ENCODE data around the gene LIPE.
"Not testable (repeated sequence)": the region's sequence is repeated elsewhere in the genome, so short reads cannot be mapped to it uniquely, and the experiment has no call there.

LIPE gene

DNA sequence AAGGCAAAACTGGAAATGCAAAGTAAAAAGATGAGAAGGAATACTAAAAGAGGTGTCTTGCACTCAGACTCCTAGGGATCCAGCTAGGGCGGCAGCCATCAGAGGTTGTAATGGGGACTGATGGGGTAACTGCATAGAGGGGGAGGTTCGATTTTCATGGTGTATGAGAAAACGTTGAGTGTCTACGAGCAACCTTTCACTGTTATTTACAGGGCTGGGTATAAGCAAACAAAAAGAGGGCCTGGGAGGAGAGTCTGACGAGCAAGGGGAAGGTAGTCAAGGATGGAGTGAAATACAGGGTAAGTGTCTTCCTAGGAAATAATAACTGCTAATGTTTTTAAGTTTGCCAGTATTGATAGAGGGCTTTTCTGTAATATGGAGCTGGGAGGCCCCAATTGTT, 21.1 kb upstream of the LIPE start:
- DNase-seq (ENCODE audit: low spot score) = not testable (repeated sequence)

DNA sequence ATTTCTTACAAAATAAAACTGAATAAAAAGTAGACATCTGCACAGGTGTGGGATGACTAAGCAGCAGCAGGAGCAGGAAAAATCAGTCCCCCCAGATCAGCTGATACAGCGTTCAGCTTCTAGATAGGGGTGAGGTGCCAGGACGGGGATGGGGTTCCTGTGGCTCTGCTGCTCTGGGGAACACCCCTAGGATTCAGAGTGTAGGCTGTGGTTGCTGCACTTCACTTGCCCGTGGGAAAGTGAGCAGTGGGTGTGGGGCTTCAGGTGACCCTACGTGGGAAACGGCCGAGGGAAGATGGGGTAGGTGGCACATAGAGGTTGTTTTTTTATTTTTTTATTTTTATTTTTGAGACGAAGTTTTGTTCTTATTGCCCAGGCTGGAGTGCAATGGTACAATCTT, 18.8 kb upstream of the LIPE start:
- DNase-seq (ENCODE audit: low spot score) = no peak

DNA sequence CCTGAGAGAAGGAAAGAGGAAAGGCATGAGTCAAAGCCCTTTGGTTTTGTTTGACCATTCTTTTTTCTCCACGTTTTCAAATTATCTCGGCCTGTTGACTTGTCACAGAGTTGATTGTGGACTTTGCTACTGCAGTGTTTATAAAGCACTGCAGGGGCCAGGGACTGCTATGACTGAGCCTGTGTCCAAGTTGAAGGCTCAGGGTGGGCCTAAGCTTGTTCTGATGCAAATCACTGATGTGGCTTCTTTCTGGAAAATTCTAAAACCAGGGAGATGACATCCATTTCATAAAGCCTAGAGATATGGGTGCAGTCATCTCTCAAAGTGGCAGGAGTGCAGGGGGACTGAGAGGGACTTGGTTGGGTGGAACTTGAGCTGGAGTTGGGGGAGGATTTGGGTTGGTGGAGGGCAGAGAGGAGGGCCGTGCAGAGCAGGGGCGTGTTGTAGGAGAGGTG, 16.8 kb upstream of the LIPE start:
- DNase-seq (ENCODE audit: low spot score) = no peak

DNA sequence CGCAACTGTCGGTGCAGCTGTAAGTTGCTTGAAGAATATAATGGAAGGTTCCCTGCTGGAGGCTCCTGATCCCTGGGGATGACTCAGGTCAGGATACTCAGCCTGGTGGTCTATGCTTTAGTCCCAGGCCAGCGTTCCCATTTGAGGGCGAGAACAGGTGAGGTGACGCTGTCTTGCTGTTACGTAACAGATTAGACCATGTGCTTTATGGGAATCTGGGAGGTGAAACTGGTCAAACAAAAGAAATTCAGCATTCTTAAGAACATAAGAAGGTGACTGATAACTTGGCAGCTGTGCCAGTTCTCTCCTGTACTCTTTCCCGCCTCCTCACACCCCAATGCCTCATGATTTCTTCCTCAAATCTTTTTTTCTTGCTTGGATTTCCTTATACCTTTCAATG, 15.6 kb upstream of the LIPE start, which contains the start of gene CXCL17:
TSS of gene CXCL17 (minus strand) at position 114 of the 400 bp plus-strand sequence. CDS start 114 bp downstream, outside the sequence.
- DNase-seq (ENCODE audit: low spot score) = no peak

DNA sequence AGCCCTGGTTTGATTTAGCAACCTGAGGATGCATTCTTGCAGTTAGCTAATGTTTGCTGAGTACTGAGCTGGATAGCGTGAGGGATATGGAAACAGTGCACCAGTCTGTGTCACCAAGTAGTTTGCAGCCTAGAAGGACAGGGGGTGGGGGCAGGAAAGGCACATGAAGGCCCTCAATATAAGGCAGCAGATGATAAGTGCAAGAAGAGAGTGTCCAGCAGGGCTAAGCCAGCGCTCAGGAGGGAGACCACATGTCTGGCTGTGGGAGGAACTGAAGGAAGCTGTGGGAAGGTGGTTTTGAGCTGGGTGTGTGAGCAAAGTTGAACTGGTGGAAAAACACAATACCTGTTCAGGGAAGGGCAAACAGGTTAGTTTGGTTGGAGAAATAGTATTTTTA, 13.9 kb upstream of the LIPE start:
- DNase-seq (ENCODE audit: low spot score) = no peak

DNA sequence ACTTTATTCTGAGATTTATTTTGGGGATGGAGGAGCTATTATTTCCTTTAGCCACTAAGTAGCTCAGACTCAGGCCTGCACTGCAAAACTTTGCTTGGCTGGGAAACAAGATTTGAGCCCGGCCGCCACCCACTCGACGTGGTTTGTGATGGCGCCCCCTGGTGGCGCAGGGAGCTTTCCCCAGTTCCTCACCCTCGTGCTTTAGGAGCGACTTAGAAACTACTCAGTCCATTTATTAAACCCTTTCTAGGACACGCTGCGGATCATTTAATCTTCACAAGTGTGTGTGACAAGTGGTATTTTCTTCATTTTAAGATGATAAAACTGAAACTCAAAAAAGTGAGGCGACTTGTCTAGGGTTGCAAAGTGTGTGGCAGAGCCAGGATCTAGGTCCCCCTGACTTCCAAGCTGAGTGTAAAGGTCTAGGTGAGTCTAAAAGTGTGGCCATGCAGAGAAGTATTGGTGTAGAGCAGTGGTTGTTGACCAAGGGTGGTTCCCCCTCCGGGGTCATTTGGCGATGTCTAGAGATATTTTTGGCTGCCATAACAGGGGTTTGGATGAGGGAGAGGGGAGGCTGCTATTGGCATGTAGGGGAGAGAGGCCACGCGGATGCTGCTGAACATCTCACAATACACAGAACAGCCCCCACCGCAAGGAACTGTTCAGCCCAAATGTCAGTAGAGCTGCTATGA, 13.3 kb upstream of the LIPE start:
- peak; percentile 82 for DNase-seq (ENCODE audit: low spot score)

DNA sequence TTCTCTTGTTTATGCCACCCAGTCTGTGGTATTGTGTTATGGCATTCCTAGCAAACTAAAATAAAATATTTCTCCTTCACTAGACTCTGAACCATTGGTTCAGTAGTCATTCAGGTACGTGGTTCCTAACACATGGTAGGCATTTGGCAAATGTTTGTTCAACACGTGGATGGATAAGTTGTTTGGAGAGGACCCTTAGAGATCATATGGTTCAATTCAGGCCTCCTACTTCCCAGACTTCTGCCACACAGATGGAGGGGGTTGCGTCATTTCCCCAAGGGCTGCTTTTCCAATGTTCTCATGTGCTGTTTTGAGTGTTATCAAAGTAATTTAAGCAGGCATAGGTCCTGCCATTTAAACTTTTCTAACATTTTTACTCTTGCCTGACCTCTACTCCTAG, 8.8 kb upstream of the LIPE start:
- DNase-seq (ENCODE audit: low spot score) = no peak

DNA sequence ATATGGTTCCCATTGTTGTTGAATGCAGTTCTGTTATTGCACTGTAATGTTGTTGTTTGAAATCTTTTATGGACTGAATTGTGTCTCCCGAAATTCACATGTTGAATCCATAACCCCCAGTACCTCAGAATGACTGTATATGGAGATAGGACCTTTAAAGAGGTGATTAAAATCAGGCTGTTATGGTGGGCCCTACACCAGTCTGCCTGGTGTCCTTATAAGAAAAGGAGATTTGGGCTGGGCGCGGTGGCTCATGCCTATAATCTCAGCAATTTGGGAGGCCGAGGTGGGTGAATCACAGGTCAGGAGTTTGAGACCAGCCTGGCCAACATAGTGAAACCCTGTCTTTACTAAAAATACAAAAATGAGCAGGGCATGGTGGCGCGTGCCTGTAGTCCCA, 8.1 kb upstream of the LIPE start:
- DNase-seq (ENCODE audit: low spot score) = no peak

DNA sequence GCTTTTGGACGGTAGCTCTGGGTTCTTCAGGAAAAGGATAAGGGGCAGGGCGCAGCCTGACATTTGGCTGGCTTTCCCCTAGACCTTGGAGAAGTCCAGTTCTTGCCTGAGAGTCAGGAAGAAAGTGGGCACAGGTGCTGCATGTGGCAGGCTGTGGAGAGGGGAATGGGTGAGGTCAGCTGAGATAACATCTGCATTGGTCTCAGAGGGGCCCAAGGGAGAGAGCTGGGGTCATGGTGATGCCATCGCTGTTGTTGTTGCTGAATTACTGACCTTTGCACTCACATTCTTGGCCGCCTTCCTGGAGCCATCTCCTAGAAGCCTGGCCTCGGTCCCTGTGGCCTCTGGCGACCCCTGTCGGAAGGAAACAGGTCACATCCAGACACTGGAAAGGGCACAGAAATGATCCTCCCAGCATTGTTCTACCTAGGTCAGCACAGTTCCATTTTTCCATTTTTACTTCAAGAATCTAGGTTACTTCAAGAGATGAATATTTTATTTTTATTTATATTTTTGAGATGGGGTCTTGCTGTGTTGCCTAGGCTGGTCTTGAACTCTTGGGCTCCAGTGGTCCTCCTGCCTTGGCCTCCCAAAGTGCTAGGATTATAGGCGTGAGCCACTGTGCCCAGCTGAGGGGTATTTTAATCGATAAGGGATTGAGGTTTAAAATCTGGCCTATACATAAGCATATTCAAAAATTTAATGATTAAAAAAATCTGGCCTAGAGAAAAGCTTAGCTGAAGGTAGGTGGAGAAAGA, 6.5 kb upstream of the LIPE start:
- DNase-seq (ENCODE audit: low spot score) = peak; percentile 70

DNA sequence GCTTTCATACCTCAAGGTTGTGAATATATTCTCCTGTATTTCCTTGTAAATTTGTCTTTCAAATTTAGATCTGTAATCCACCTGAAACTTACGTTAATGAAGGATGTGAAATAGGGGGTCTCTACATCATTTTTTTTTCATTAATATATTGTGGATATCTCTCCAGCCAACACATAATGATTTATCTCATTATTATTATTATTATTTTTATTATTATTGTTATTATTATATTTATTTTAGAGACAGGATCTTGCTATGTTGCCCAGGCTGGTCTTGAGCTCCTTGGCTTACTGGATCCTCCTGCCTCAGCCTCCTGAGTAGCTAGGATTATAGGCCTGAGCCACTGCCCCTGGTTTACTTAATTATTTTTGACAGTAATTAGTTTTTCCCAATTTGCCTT, 4.3 kb upstream of the LIPE start:
- no peak for DNase-seq (ENCODE audit: low spot score)

DNA sequence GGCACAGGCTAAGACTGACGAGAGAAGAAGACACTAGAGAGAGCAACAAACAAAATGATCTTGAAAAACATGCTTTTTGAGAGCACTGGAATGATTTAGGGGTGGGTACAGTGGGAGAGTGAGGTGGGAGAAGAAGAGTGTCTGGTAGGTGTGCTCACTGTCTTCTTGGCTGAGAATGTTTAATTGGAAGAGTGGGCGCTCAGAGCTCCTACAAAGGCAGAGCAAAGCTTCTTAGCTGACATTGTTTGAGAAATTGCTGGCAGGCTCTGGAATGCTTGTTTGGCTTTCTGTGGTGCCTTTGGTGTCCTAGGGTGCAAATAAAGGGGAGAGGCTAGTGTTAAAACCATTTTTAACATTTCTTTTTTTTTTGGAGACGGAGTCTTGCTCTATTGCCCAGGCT, 1.5 kb upstream of the LIPE start:
- no peak for DNase-seq (ENCODE audit: low spot score)

DNA sequence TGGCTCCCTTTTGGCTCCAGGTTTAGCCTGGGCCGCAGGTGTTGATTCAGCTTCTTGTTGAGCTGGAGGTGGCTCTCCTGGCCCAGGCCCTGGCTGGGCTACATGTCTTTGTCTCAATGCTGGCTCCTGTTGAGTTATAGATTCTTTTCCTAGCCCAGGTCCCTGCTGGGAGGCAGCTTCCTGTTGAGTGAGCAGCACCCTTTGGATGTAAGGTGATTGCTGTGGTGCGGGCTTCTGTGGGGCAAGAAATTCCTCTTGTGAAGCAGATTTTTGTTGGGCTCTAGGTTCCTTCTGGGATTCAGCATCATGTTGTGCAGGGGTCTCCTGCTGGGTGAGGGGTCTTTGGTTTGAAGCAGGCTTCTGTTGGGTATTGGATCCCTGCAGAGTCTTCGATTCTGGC, 545 bp downstream of the LIPE start:
- DNase-seq (ENCODE audit: low spot score) = no peak

DNA sequence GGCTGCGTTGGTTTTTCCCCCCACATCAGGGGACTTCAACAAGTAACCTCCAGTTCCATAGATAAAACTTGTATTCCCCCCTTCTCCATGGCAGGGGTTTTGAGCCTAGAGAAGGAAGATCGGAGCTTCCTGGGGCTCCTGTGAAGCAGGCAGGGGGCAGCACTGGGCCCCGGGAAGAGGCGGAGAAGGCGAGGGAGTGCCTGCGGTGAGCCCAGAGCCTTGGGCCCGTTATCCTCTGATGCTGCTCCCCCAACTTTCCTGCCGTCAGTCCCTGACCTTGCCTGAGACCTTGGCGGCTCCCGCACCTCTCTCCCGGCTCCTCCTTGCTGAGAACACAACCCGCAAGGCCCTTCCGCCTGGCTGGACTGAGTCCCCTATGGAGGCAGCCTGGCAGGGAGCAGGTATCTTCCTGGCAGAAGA, 2.5 kb downstream of the LIPE start:
- peak; percentile 52 for DNase-seq (ENCODE audit: low spot score)

DNA sequence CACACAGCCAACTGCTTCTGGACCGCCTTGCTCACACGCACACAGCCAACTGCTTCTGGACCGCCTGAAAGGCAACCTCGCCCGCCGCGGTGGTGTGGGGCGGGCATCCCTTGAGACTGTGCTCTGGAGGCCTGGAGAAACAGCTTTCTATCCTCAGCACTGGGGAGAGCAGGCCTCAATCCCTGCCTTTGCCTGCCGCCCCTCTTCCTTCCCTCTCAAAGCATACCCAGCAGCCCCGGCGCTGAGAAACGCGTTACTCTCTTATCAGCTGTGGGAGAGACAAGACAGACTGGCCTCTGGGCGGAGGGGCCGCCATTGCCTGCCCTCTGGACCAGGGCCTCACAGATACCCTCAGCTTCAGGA, 2.9 kb downstream of the LIPE start:
- DNase-seq (ENCODE audit: low spot score) = no peak

DNA sequence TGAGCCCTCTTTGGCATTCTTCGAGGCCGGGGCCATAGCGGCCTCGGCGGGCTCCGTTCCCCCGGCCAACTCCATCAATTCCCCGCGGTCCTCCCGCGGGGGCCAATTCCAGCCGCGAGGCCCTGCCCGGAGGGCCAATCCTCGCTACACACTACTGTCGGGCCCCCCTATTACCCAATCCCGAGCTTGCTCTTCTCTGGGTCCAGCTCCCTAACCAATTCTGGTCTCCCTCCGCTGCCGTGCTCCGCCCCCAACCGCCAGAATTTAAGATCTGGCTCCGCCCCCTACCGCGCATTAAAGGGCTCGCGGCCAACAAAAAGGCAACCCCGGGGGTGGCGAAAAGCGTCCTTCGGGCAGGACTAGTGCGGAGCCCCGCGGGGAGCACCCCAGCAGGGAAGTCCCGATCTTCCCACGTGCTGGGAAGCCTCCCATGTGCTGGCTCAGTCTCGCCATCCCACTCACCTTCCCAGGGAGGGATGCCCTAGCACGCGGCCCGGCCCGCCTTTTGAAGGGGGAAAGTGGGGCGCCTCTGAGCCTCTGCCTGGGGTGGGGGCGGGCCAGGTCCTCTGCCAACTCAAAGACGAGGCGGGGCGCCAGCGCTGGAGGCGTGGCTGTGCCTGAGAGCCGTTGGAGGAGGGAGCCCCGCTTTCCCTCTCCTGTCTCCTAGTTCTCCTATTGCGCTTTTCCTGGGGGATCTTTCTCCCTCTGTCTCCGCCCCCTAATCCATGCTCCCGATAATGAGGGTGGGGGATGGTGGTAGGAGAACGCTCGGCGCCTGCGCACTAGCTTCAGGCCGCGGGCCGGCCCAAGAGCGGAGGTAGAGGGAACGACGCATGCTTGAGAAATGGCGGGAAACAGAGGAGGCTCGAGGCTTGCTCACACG, 3.5 kb downstream of the LIPE start:
- DNase-seq (ENCODE audit: low spot score) = peak; percentile 93

DNA sequence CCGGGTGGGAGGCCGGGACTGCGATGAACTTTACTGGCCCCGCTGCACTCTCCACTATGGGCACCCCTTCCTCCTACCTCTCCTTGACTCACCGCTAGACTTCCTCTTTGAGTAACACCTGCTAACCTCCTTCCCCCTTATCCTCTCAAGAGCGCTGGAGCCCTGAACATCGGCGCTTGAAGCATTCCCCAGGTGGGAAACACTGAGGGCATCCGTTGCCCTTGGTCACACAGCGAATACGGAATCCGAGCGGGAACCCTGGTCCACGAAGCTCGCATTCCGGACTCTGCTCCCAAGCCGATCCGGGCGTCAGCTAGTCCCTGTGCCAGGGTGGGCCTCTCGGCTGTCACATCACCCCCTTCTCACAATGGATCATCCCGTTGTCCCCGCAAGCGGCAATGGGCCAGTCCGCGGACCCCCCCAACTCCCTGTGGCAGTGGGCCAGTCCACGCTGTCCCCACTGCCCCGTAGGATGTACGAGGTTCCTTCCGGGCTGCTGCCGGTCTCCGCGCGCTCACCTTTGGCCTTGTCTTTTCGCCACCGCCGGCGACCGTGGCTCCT, 4.2 kb downstream of the LIPE start:
- DNase-seq (ENCODE audit: low spot score) = peak; percentile 52

DNA sequence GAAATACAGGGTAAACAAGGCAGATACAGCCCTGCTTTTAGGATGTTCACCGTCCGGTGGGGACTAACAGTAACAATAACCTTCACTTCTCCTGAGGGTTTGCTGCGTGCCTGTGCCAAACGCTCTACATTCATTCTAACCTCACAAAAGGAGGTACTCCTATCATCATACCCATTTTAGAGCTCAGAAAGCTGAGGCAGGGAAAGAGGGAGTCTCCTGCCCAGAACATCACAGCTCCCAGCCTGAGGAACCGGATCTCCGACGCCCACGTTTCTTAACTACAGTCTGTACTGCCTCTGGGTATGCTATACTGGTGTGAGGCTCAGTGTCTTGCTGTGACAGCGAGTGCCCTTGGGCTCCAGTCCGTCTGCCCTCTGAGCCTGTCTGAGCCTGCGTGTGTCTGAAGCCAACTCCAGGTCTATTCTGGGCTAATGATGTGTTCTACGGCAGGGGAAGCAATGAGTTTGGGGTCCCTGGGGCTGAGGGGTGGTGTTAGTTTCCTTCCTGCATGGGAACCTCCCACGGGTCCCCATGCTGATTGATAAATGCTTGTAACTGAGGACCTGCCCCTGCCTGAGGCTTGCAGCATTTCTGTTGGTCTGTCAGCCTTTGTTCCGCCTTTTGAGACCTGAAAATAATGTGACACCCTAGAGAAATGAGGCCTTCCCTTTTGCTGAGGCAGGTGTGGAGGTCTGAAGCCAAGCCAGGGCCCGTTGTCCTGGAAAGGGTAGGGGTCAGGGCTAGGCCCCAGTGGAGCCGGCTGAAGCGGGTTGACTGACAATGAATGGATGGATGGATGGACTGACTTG, 4.9 kb downstream of the LIPE start:
- no peak for DNase-seq (ENCODE audit: low spot score)

DNA sequence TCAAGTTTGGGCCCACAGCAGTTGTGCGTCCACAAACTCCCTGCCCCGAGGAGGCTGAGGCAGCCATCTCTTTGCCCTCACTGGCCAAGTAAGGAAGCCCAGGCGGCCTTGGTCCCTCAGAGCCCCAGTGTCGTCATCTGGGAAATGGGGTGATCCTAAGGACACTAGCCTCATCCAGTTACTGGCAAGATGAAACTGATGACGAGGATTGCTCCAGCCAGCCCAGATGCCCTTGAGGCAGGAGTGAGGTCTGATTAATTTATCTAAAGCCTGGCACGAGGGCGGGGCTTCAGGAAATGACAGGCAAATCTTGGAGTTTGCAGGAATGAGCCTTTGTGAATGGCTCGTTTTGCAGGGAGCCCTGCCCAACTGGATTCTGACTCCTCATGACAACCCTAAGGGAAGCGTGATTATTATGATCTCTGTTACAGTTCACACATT, 5.6 kb downstream of the LIPE start:
- no peak for DNase-seq (ENCODE audit: low spot score)

DNA sequence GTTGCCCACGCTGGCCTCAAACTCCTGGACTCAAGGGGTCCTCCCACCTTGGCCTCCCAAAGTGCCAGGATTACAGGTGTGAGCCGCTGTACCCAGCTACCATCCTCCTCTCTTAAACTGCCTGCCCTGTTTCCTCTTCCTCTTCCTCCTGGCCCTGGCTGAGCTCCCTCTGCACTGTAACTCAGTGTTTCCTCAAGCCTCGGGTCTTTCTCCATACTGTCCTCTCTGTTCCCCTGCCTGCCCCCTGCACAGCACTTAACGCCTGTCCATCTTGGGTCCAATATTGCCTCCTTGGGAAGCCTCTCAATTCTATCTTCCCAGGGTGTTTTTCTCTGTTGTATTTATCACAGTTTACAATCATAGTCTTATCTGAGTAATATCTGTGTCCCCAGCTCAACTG, 6.1 kb downstream of the LIPE start:
- DNase-seq (ENCODE audit: low spot score) = no peak

DNA sequence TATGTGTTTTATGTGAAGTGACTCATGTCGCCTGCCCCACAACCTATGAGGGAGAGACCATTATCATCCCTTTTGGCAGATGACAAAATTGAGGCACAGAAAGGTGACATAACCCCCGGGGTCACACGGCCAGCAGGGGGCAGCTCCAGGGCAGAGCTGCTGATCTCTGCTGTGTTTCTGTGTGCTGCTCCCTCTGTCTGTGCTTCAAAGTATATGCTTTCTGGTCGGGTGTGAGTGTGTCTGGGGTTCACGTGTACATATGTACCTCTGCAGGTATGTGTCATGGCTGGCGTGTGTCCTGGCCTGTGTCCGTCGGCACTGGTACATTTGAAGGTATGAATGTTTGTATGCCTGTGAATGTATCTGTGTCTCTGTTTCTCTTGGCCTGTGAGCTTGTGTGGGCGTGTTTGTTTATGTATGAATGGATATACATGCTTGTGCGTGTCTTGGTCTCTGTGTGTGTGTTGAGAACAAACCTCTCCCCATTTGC, 7.1 kb downstream of the LIPE start:
- peak; percentile 77 for DNase-seq (ENCODE audit: low spot score)

DNA sequence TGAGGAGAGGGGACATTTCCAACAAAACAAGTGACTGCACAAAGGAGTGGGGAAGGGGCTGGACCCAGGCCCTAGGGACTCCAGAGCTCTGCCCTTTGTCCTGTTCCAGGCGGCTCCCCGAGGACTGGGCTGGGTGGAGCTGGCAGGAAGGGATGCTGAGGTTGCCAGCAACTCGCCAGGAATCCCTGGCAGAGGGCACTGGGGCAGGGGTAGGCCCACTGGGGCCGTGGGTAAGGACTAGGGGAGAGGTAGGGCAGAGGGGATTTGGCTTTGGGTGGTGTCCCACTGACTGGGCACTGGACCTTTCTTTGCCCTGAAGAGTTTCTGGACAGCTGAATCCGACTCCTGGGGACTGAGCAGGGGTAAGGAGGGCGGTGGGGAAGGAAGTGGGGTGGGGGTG, 7.9 kb downstream of the LIPE start:
- peak; percentile 18 for DNase-seq (ENCODE audit: low spot score)
